ENCODE measurements around the gene TMEM132D. TPM values are rescaled to one million over a fixed set of nuclear protein-coding genes. Genes with fewer than 3 reads are reported as not detected.

The TMEM132D gene
- total and polyA plus RNA-seq, 8 donors, result 0.19 to 2.8 (median 0.46) TPM

- no peaks in the 10 kb centered on the region for H3K9me3 ChIP-seq
- WGBS, 2 donors, result 70 to 88% methylated on average over 3 of the region's 3 CpGs
- H3K27me3 ChIP-seq, result no peaks in the 10 kb centered on the region
- TF ChIP-seq CTCF (IDR thresholded peaks at IDR 0.05), result no peak
- ATAC-seq (no peak), FAIRE-seq (no peak), DNase-seq (no peak)
- H3K4me1 ChIP-seq, result no peaks in the 10 kb centered on the region
- intact Hi-C loops (cut with DNase I), result no loop called here
- no peak overlapping the region for H3K27ac ChIP-seq
- no peaks in the 10 kb centered on the region for H3K36me3 ChIP-seq
- no peak overlapping the region for H3K4me3 ChIP-seq
Measured at GRCh38 chr12:129534966-129535750, 368.7 kb downstream of the TMEM132D start.

GRCh38 chr12:129532707-129533499, 370.9 kb downstream of the TMEM132D start:
- FAIRE-seq (no peak), ATAC-seq (no peak)

GRCh38 chr12:129532082-129532481, 371.7 kb downstream of the TMEM132D start:
- WGBS, 2 donors, result 44 to 52% methylated on average over 7 of the region's 7 CpGs
- ATAC-seq, result no peak

More at GRCh38 chr12:129532707-129533499, 370.9 kb downstream of the TMEM132D start:
- H3K4me1 ChIP-seq, result no peaks in the 10 kb centered on the region
- no peak overlapping the region for H3K27ac ChIP-seq
- DNase-seq, result no peak
- intact Hi-C loops (cut with DNase I), result no loop called here
- H3K36me3 ChIP-seq, result no peaks in the 10 kb centered on the region
- 35 to 37% methylated on average over 17 of the region's 17 CpGs for WGBS, 2 donors
- no peak for TF ChIP-seq CTCF (IDR thresholded peaks at IDR 0.05)
- no peaks in the 10 kb centered on the region for H3K9me3 ChIP-seq
- no peak overlapping the region for H3K4me3 ChIP-seq
- no peaks in the 10 kb centered on the region for H3K27me3 ChIP-seq

GRCh38 chr12:129530984-129531383, 372.8 kb downstream of the TMEM132D start:
- intact Hi-C loops (cut with DNase I), result no loop called here
- no peaks in the 10 kb centered on the region for H3K36me3 ChIP-seq
- ATAC-seq (peak; percentile 58 to 98 (median 96)), FAIRE-seq (no peak), DNase-seq (peak in 5 of 6 donors; percentile 16 to 66 (median 34))
- no peak overlapping the region for H3K27ac ChIP-seq
- H3K9me3 ChIP-seq, result no peaks in the 10 kb centered on the region
- no peaks in the 10 kb centered on the region for H3K27me3 ChIP-seq
- whole genome bisulfite sequencing, 2 donors, result 14 to 16% methylated on average over 13 of the region's 13 CpGs
- TF ChIP-seq CTCF (IDR thresholded peaks at IDR 0.05), result no peak
- H3K4me3 ChIP-seq, result no peak overlapping the region
- H3K4me1 ChIP-seq, result no peaks in the 10 kb centered on the region

More at GRCh38 chr12:129532082-129532481, 371.7 kb downstream of the TMEM132D start:
- no peak for FAIRE-seq
- intact Hi-C loops (cut with DNase I), result no loop called here
- Histone ChIP-seq H3K4me3 (no peak overlapping the region), H3K36me3 (no peaks in the 10 kb centered on the region), H3K27me3 (no peaks in the 10 kb centered on the region), H3K27ac (no peak overlapping the region), H3K9me3 (no peaks in the 10 kb centered on the region), H3K4me1 (no peaks in the 10 kb centered on the region)
- no peak for DNase-seq
- TF ChIP-seq CTCF (IDR thresholded peaks at IDR 0.05), result no peak
